ENCODE measurements around the gene CCDC137. TPM values are rescaled to one million over a fixed set of nuclear protein-coding genes. Genes with fewer than 3 reads are reported as not detected.

The CCDC137 gene
- total RNA-seq, 2 experiments from 2014 or later: 39.4 to 61.4 TPM

- no peaks in the 10 kb centered on the region for H3K4me1 ChIP-seq (ENCODE audit: insufficient read depth, low read length, poor library complexity, severe bottlenecking)
- H3K9me2 ChIP-seq (ENCODE audit: insufficient read depth, low read length): no peaks in the 10 kb centered on the region
- no peak overlapping the region for H3K4me3 ChIP-seq (ENCODE audit: low read depth, low read length, poor library complexity, severe bottlenecking)
- POLR2A ChIA-PET: no interaction called here
- no peaks in the 10 kb centered on the region for H3K9me3 ChIP-seq (ENCODE audit: low read length)
- DNase-seq (ENCODE audit: low spot score): no peak
- no peaks in the 10 kb centered on the region for H4K20me1 ChIP-seq (ENCODE audit: insufficient read depth, low read length)
- no peak overlapping the region for H2AFZ ChIP-seq (ENCODE audit: low read length)
- intact Hi-C loops (cut with micrococcal nuclease; ENCODE audit: unreplicated experiment): no loop called here
- CTCF ChIA-PET (ENCODE audit: unreplicated experiment): no interaction called here
- H3K4me2 ChIP-seq (ENCODE audit: low read length): no peak overlapping the region
- H3K79me2 ChIP-seq (ENCODE audit: insufficient read depth, low read depth, low read length): no peaks in the 10 kb centered on the region
- H3K36me3 ChIP-seq (ENCODE audit: insufficient read depth, low read length): no peaks in the 10 kb centered on the region
- H3K27ac ChIP-seq (ENCODE audit: low read depth, low read length, poor library complexity, severe bottlenecking): no peak overlapping the region
- BruUV-seq (replicated peaks): no TSS peak
- TF ChIP-seq EZH2phosphoT487 (IDR thresholded peaks at IDR 0.05; ENCODE audit: borderline replicate concordance, low read depth, low read length) (no peak), CTCF (conservative IDR thresholded peaks at IDR 0.05; ENCODE audit: low read length) (no peak)
Observed at GRCh38 chr17:81644976-81645952, 21.3 kb upstream of the CCDC137 start.

- Histone ChIP-seq H3K36me3 (ENCODE audit: insufficient read depth, low read length) (no peaks in the 10 kb centered on the region), H3K4me2 (ENCODE audit: low read length) (no peak overlapping the region), H3K4me1 (ENCODE audit: insufficient read depth, low read length, poor library complexity, severe bottlenecking) (no peaks in the 10 kb centered on the region), H3K27ac (ENCODE audit: low read depth, low read length, poor library complexity, severe bottlenecking) (no peak overlapping the region), H3K79me2 (ENCODE audit: insufficient read depth, low read depth, low read length) (no peaks in the 10 kb centered on the region), H2AFZ (ENCODE audit: low read length) (no peak overlapping the region), H3K4me3 (ENCODE audit: low read depth, low read length, poor library complexity, severe bottlenecking) (no peak overlapping the region), H4K20me1 (ENCODE audit: insufficient read depth, low read length) (no peaks in the 10 kb centered on the region), H3K9me3 (ENCODE audit: low read length) (no peaks in the 10 kb centered on the region), H3K9me2 (ENCODE audit: insufficient read depth, low read length) (no peaks in the 10 kb centered on the region)
- intact Hi-C loops (cut with micrococcal nuclease; ENCODE audit: unreplicated experiment): no loop called here
- POLR2A ChIA-PET: interaction anchor here (0.6 kb wide), 1 partner anchor 33 kb away, joined by 3 read pairs; no protein-coding TSS in a partner anchor
- TF ChIP-seq CTCF (conservative IDR thresholded peaks at IDR 0.05; ENCODE audit: low read length) (no peak), EZH2phosphoT487 (IDR thresholded peaks at IDR 0.05; ENCODE audit: borderline replicate concordance, low read depth, low read length) (no peak)
- DNase-seq (ENCODE audit: low spot score): no peak
- BruUV-seq (replicated peaks): no TSS peak
- CTCF ChIA-PET (ENCODE audit: unreplicated experiment): no interaction called here
Observed at GRCh38 chr17:81646869-81647600, 19.5 kb upstream of the CCDC137 start.

Data from OCI-LY7 (cell line).